OCI-LY1 (cell line): ENCODE data around the gene VPS50.

ENCODE experiments used
- CTCF ChIP-seq: fragments of 200-600 bp; sonication (generic), shearing (Covaris generic); IDR thresholded peaks from 2 replicates; pipeline ENCODE4 v1.5.1; 2017; ENCODE audit warnings: mild to moderate bottlenecking, antibody characterized with exemption, low read length, moderate library complexity, mixed read lengths
- EZH2 ChIP-seq: fragments of 200-600 bp; sonication (generic), shearing (Covaris generic); IDR thresholded peaks from 2 replicates; pipeline ENCODE4 v1.8.0; 2017; ENCODE audit warnings: borderline replicate concordance, mixed run types, mild to moderate bottlenecking, antibody characterized with exemption, low read length, moderate library complexity, mixed read lengths

GRCh38 chr7:93249491-93250148 lies 17.5 kb downstream of the VPS50 start:
- TF ChIP-seq EZH2: no peak
- no peak for TF ChIP-seq CTCF
